HCT116 (cell line): ENCODE measurements around the gene ACO2. TPM values are rescaled to one million over a fixed set of nuclear protein-coding genes. Genes with fewer than 3 reads are reported as not detected.

Experiments
- ATAC-seq: fragments of 200-7000 bp; cut with Tn5 transposase; 2 replicates; pipeline ENCODE4 v1.9.1; 2020; ENCODE audit warnings: mild to moderate bottlenecking, moderate library complexity
- BruUV-seq: library from RNA; stranded (reverse); fragments of 400-500 nt; replicated peaks from 2 replicates; lab custom pipeline; 2021; lab: Mats Ljungman, UMichigan
- CTCF ChIA-PET: fragments of 300-600 bp; sonication (Branson Sonifier 250); formaldehyde crosslinking; loops from one replicate; lab custom pipeline; 2021; ENCODE audit warnings: antibody characterized with exemption; lab: Charles Lee
- POLR2A ChIA-PET: fragments of 300-600, 350-600 bp; sonication (Branson Sonifier 250); formaldehyde crosslinking; loops from one replicate; lab custom pipeline; 2021; ENCODE audit warnings: antibody characterized with exemption; lab: Charles Lee
- RAD21 ChIA-PET, 2 experiments: fragments of 300-600 bp; sonication (Branson Sonifier 250); formaldehyde crosslinking; loops; one replicate each; lab custom pipeline; 2023; ENCODE audit warnings: low total read pairs in 2 of 2; ENCODE audit not compliant: uncharacterized antibody in 2 of 2, unreplicated experiment in 2 of 2, low non-redundant PET in 1 of 2; lab: Charles Lee
- DNase-seq: peaks from one replicate; pipeline ENCODE4 v3.0.0-alpha.2; 2010; ENCODE audit warnings: low read depth, low spot score
- H2AFZ ChIP-seq: fragments of 200-600 bp; shearing (Covaris generic), sonication (generic); 2 replicates; pipeline ENCODE4 v1.6.1; 2017; ENCODE audit warnings: low read depth, mixed run types, mixed read lengths, antibody characterized with exemption, low read length; ENCODE audit not compliant: poor library complexity, severe bottlenecking
- H3K27ac ChIP-seq: 2 replicates; pipeline ENCODE4 v1.5.1; 2012; ENCODE audit warnings: low read depth, low read length
- H3K27me3 ChIP-seq: fragments of 200-600 bp; sonication (generic); 2 replicates; pipeline ENCODE4 v1.6.1; 2016; ENCODE audit warnings: mixed run types, low read length, mixed read lengths; ENCODE audit not compliant: insufficient read depth
- H3K36me3 ChIP-seq, 2 experiments: fragments of 200-500 bp in 1 of 2; fragments of 200-600 bp in 1 of 2; sonication (Bioruptor generic) in 1 of 2; sonication (generic) in 1 of 2; 2 replicates each; pipeline versions ENCODE4 v1.5.1 to v1.6.1; 2014 to 2016; ENCODE audit warnings: low read length in 2 of 2, inconsistent platforms in 1 of 2, mixed read lengths in 1 of 2, mixed run types in 1 of 2; ENCODE audit not compliant: insufficient read depth in 2 of 2, control insufficient read depth in 1 of 2
- H3K4me1 ChIP-seq, 2 experiments: fragments of 200-600 bp in 1 of 2; sonication (generic) in 1 of 2; 2 replicates each; pipeline versions ENCODE4 v1.5.1 to v1.6.1; 2012 to 2017; ENCODE audit warnings: low read length in 2 of 2, inconsistent platforms in 1 of 2, mild to moderate bottlenecking in 1 of 2, mixed read lengths in 1 of 2, mixed run types in 1 of 2, moderate library complexity in 1 of 2; ENCODE audit not compliant: insufficient read depth in 2 of 2, control insufficient read depth in 1 of 2
- H3K4me2 ChIP-seq: fragments of 200-600 bp; sonication (generic); 2 replicates; pipeline ENCODE4 v1.6.1; 2017; ENCODE audit warnings: mixed run types, low read length, mixed read lengths
- H3K4me3 ChIP-seq, 2 experiments: fragments of 200-600 bp in 1 of 2; sonication (generic) in 1 of 2; replicated peaks in 1 of 2; 2 replicates each; pipeline ENCODE4 v1.5.1; 2011 to 2016; ENCODE audit warnings: low read length in 2 of 2, control low read depth in 1 of 2, low read depth in 1 of 2, mild to moderate bottlenecking in 1 of 2, mixed read lengths in 1 of 2, mixed run types in 1 of 2
- H3K79me2 ChIP-seq: fragments of 200-600 bp; sonication (generic); 2 replicates; pipeline ENCODE4 v1.6.1; 2017; ENCODE audit warnings: mild to moderate bottlenecking, mixed run types, low read length, moderate library complexity, mixed read lengths; ENCODE audit not compliant: insufficient read depth
- H3K9ac ChIP-seq: fragments of 200-600 bp; sonication (generic); 2 replicates; pipeline ENCODE4 v1.6.1; 2016; ENCODE audit warnings: low read length, mixed read lengths
- H3K9me2 ChIP-seq: fragments of 200-600 bp; sonication (generic), shearing (Covaris generic); 2 replicates; pipeline ENCODE4 v1.6.1; 2017; ENCODE audit warnings: mixed run types, mild to moderate bottlenecking, moderate library complexity; ENCODE audit not compliant: insufficient read depth
- H3K9me3 ChIP-seq, 2 experiments: fragments of 200-500 bp in 1 of 2; fragments of 200-600 bp in 1 of 2; sonication (Bioruptor generic) in 1 of 2; sonication (generic) in 1 of 2; 2 replicates each; pipeline ENCODE4 v1.6.1; 2014 to 2017; ENCODE audit warnings: low read length in 2 of 2, mixed read lengths in 2 of 2, inconsistent platforms in 1 of 2, low read depth in 1 of 2, mild to moderate bottlenecking in 1 of 2, mixed run types in 1 of 2, moderate library complexity in 1 of 2; ENCODE audit not compliant: control insufficient read depth in 1 of 2, insufficient read depth in 1 of 2
- H4K20me1 ChIP-seq: fragments of 200-600 bp; sonication (generic), shearing (Covaris generic); 2 replicates; pipeline ENCODE4 v1.6.1; 2017; ENCODE audit warnings: mixed run types, mild to moderate bottlenecking, moderate library complexity; ENCODE audit not compliant: insufficient read depth
- ATF3 ChIP-seq: IDR thresholded peaks from 2 replicates; pipeline ENCODE4 v1.6.1; 2012
- CBX3 ChIP-seq: IDR thresholded peaks from 2 replicates; pipeline ENCODE4 v1.6.1; 2012; ENCODE audit warnings: low read depth
- ELF1 ChIP-seq: IDR thresholded peaks from 2 replicates; pipeline ENCODE4 v1.6.1; 2012; ENCODE audit warnings: low read depth, borderline replicate concordance
- EZH2phosphoT487 ChIP-seq: fragments of 200-600 bp; IDR thresholded peaks from 2 replicates; pipeline ENCODE4 v1.6.1; 2018; ENCODE audit warnings: antibody characterized with exemption, borderline replicate concordance
- JUND ChIP-seq: IDR thresholded peaks from 2 replicates; pipeline ENCODE4 v1.6.1; 2012
- POLR2AphosphoS5 ChIP-seq: IDR thresholded peaks from 2 replicates; pipeline ENCODE4 v1.6.1; 2011; ENCODE audit warnings: mild to moderate bottlenecking, low read depth, low read length, moderate library complexity
- REST ChIP-seq: IDR thresholded peaks from 2 replicates; pipeline ENCODE4 v1.6.1; 2012; ENCODE audit warnings: low read depth
- SIN3A ChIP-seq: IDR thresholded peaks from 2 replicates; pipeline ENCODE4 v1.6.1; 2012; ENCODE audit warnings: low read depth
- SRF ChIP-seq: IDR thresholded peaks from 2 replicates; pipeline ENCODE4 v1.6.1; 2012; ENCODE audit warnings: low read depth
- ZBTB33 ChIP-seq: IDR thresholded peaks from 2 replicates; pipeline ENCODE4 v1.6.1; 2011; ENCODE audit warnings: mild to moderate bottlenecking, low read length, moderate library complexity; ENCODE audit not compliant: insufficient replicate concordance; ENCODE audit errors: extremely low read depth
- intact Hi-C: fragments of 100-400 bp; cut with micrococcal nuclease; formaldehyde crosslinking; loops from 2 replicates; pipeline ENCODE4 v1.10.0; 2022
- total RNA-seq: library from RNA; stranded (reverse); gene quantifications from one replicate; pipeline ENCODE4 v1.2.1, GENCODE V29; 2021; ENCODE audit not compliant: unreplicated experiment

ACO2 gene
- total RNA-seq, 1 experiment from 2014 or later, result 108 TPM

GRCh38 chr22:41555325-41555982 is 86.5 kb downstream of the ACO2 start:
- H3K4me1 ChIP-seq, result peaks cover 8 to 22% of the 10 kb centered on the region in 2 experiments; a peak in 3 of 4 replicates
- no peaks in the 10 kb centered on the region for H3K9me2 ChIP-seq
- no peak overlapping the region for H3K4me2 ChIP-seq
- H3K9ac ChIP-seq, result no peak overlapping the region
- TF ChIP-seq REST (no peak), SIN3A (no peak), ATF3 (no peak), POLR2AphosphoS5 (no peak), EZH2phosphoT487 (no peak), CBX3 (no peak), JUND (no peak), SRF (no peak), ELF1 (no peak), ZBTB33 (no peak)
- no TSS peak for BruUV-seq
- H3K27ac ChIP-seq, result no peak overlapping the region
- H3K9me3 ChIP-seq, result no peaks in the 10 kb centered on the region
- no peak overlapping the region for H2AFZ ChIP-seq
- ChIA-PET RAD21 (no interaction called here), POLR2A (interaction anchor here (3.2 kb wide), 1 partner anchor 34 kb away, joined by 13 read pairs; the partner anchor contains the start of gene PMM1), CTCF (interaction anchor here (1.0 kb wide), 1 partner anchor 72 kb away, joined by 3 read pairs; no protein-coding TSS in a partner anchor)
- H3K27me3 ChIP-seq, result no peaks in the 10 kb centered on the region
- ATAC-seq (no peak), DNase-seq (no peak)
- H3K36me3 ChIP-seq, result no peaks in the 10 kb centered on the region
- no peaks in the 10 kb centered on the region for H3K79me2 ChIP-seq
- H3K4me3 ChIP-seq, result no peak overlapping the region
- no peaks in the 10 kb centered on the region for H4K20me1 ChIP-seq
- intact Hi-C loops, result no loop called here
